ENCODE results near the gene TRERF1. TPM values are rescaled to one million over a fixed set of nuclear protein-coding genes. Genes with fewer than 3 reads are reported as not detected.
A peak's percentile ranks its signal among the peaks of the same experiment; 100 is the strongest.

The TRERF1 gene
- total RNA-seq, 2 donors from 2014 or later, result 9.5 to 34.8 TPM

GRCh38 chr6:42200035-42200434, 251.7 kb downstream of the TRERF1 start:
- TF ChIP-seq POLR2AphosphoS5 (IDR thresholded peaks at IDR 0.05) (peak; percentile 66), POLR2A (IDR thresholded peaks at IDR 0.05) (no peak)
- H3K4me1 ChIP-seq (replicated peaks), result no peaks in the 10 kb centered on the region
- 21% methylated on average over 1 of the region's 1 CpG for WGBS
- DNase-seq (ENCODE audit: low spot score), result peak; percentile 10
- no peak overlapping the region for H3K27ac ChIP-seq
- H3K9me3 ChIP-seq, result no peaks in the 10 kb centered on the region
- no peak overlapping the region for H3K4me3 ChIP-seq
- intact Hi-C loops (cut with DNase I), result no loop called here
- no peaks in the 10 kb centered on the region for H3K27me3 ChIP-seq (replicated peaks; ENCODE audit: insufficient read depth)
- H3K36me3 ChIP-seq, result no peaks in the 10 kb centered on the region

- DNase-seq (ENCODE audit: low spot score), result no peak
- intact Hi-C loops (cut with DNase I), result no loop called here
- no peaks in the 10 kb centered on the region for H3K27me3 ChIP-seq (replicated peaks; ENCODE audit: insufficient read depth)
- TF ChIP-seq CTCF (IDR thresholded peaks at IDR 0.05), result no peak
- TF ChIP-seq POLR2AphosphoS5 (IDR thresholded peaks at IDR 0.05), result no peak
- no peak for TF ChIP-seq POLR2A (IDR thresholded peaks at IDR 0.05)
- no peaks in the 10 kb centered on the region for H3K9me3 ChIP-seq
- no peaks in the 10 kb centered on the region for H3K4me1 ChIP-seq (replicated peaks)
- 82% methylated on average over 5 of the region's 5 CpGs for WGBS
- H3K36me3 ChIP-seq, result no peaks in the 10 kb centered on the region
- H3K4me3 ChIP-seq, result no peak overlapping the region
- H3K27ac ChIP-seq, result no peak overlapping the region
These were observed 252.4 kb downstream of the TRERF1 start for GRCh38 chr6:42199106-42199981.

DNA sequence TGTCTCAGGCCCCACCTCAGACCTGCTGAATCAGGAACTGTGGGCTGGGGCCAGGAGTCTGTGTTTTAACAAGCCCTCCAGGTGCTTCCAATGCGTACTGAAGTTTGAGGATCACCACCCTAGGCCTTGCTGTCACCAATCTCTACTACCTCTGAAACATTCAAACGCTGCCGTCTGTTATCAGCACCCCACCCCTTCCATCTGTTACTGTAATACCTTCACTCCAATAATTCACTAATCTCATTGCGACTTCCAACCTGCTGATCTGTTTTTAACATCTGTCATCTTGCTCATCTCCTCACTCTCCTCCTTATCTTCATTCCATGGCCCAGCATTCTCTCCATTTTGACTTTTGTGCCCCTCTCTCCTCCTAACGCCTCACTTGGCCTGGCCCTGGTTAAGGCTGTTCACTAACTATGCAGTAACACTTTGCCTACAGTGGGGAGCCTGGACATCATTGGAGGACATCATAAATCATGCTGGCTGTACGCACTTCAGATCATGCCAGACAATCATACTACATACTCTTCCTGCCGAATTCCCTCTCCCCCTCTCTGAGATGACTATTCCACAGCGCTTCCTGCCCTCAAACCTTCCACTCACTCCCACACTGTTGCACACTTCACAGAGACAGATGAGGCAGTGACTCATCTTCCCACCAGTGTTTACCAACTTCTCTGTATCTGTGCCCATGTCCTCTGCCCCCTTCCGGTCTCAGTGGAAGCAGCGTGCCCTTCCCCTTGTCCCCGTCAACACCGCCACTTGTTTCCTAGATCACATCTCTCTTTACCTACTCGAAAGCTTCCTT, 254.0 kb downstream of the TRERF1 start:
- H3K9me3 ChIP-seq, result no peaks in the 10 kb centered on the region
- H3K36me3 ChIP-seq, result no peaks in the 10 kb centered on the region
- TF ChIP-seq POLR2AphosphoS5 (IDR thresholded peaks at IDR 0.05), result no peak
- no peak for TF ChIP-seq POLR2A (IDR thresholded peaks at IDR 0.05)
- no peak for TF ChIP-seq CTCF (IDR thresholded peaks at IDR 0.05)
- no peaks in the 10 kb centered on the region for H3K4me1 ChIP-seq (replicated peaks)
- no peaks in the 10 kb centered on the region for H3K27me3 ChIP-seq (replicated peaks; ENCODE audit: insufficient read depth)
- intact Hi-C loops (cut with DNase I), result no loop called here
- H3K27ac ChIP-seq, result no peak overlapping the region
- no peak overlapping the region for H3K4me3 ChIP-seq
- no peak for DNase-seq (ENCODE audit: low spot score)
- 71% methylated on average over 13 of the region's 13 CpGs for WGBS

- intact Hi-C loops (cut with DNase I), result no loop called here
- WGBS, result 83% methylated on average over 4 of the region's 4 CpGs
These were observed 256.3 kb downstream of the TRERF1 start for GRCh38 chr6:42195415-42195814.

More at GRCh38 chr6:42195415-42195814, 256.3 kb downstream of the TRERF1 start:
- DNase-seq (ENCODE audit: low spot score), result no peak
- Histone ChIP-seq H3K9me3 (no peaks in the 10 kb centered on the region), H3K36me3 (no peaks in the 10 kb centered on the region), H3K27me3 (replicated peaks; ENCODE audit: insufficient read depth) (no peaks in the 10 kb centered on the region), H3K4me3 (no peak overlapping the region), H3K4me1 (replicated peaks) (no peaks in the 10 kb centered on the region), H3K27ac (no peak overlapping the region)
- TF ChIP-seq CTCF (IDR thresholded peaks at IDR 0.05) (no peak), POLR2AphosphoS5 (IDR thresholded peaks at IDR 0.05) (no peak), POLR2A (IDR thresholded peaks at IDR 0.05) (no peak)

Measured in prostate gland (tissue), 2 donors.